GM12891 (cell line): ENCODE measurements around the gene PTX3.

Experiments
- POLR2A ChIP-seq: IDR thresholded peaks from 2 replicates; pipeline ENCODE4 v1.6.1; 2011; ENCODE audit warnings: low read depth, low read length, control low read depth
- POLR2AphosphoS5 ChIP-seq: IDR thresholded peaks from 2 replicates; pipeline ENCODE4 v1.6.1; 2011; ENCODE audit warnings: low read depth, low read length, control low read depth
- SPI1 ChIP-seq: IDR thresholded peaks from 2 replicates; pipeline ENCODE4 v1.6.1; 2011; ENCODE audit warnings: low read depth, low read length, control low read depth
- TAF1 ChIP-seq: IDR thresholded peaks from 2 replicates; pipeline ENCODE4 v1.6.1; 2011; ENCODE audit warnings: low read depth, low read length, control low read depth

- TF ChIP-seq POLR2A (no peak), POLR2AphosphoS5 (no peak), SPI1 (no peak), TAF1 (no peak)
Observed at GRCh38 chr3:157423337-157423736, 13.3 kb upstream of the PTX3 start.
